ENCODE data around the gene PDILT.
"Not testable (repeated sequence)": the region's sequence is repeated elsewhere in the genome, so short reads cannot be mapped to it uniquely, and the experiment has no call there.

The PDILT gene

GRCh38 chr16:20322696-20323095 lies 81.8 kb downstream of the PDILT start:
- no peak for DNase-seq (ENCODE audit: low read depth)
- H3K4me3 ChIP-seq (ENCODE audit: low read length): no peak overlapping the region
- TF ChIP-seq CTCF (conservative IDR thresholded peaks at IDR 0.05; ENCODE audit: low read depth, low read length): no peak

- TF ChIP-seq CTCF (conservative IDR thresholded peaks at IDR 0.05; ENCODE audit: low read depth, low read length): no peak
- DNase-seq (ENCODE audit: low read depth): no peak
- H3K4me3 ChIP-seq (ENCODE audit: low read length): no peak overlapping the region
These were observed 82.9 kb downstream of the PDILT start for GRCh38 chr16:20321671-20322070.

DNA sequence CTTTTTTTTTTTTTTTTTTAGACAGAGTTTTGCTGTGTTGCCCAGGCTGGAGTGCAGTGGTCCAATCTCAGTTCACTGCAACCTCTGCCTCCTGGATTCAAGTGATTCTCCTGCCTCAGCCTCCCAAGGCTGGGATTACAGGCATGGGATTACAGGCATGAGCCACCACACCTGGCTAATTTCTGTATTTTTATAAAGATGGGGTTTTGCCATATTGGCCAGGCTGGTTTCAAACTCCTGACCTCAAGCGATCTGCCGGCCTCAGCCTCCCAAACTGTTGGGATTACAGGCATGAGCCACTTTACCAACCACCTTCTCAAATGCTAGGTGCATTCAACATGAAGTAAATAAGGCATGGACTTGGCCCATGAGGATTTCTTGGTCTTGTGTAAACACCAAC lies 83.5 kb downstream of the PDILT start:
- H3K4me3 ChIP-seq (ENCODE audit: low read length); DNase-seq (ENCODE audit: low read depth): not testable (repeated sequence)

- no peak overlapping the region for H3K4me3 ChIP-seq (ENCODE audit: low read length)
- DNase-seq (ENCODE audit: low read depth): no peak
- no peak for TF ChIP-seq CTCF (conservative IDR thresholded peaks at IDR 0.05; ENCODE audit: low read depth, low read length)
These were observed 83.9 kb downstream of the PDILT start for GRCh38 chr16:20320592-20320991.

DNA sequence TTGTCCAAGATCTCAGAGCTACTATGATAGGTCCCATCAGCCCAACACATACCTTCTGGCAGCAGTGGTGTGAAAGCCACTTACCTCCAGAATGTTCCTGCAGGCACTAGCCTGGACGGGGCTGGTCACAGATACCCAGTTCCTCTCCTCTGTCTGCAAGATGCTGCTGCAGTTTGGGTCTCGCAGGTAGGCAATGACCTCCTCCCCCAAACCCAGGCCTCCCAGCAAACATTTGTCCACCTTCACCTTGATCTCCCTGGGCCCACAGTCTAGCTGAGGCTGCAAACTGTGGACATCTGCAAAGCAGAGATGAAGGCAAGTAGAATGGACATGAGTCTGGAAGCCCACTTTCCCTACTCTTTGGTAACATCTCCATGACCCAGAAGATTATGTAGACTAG lies 84.4 kb downstream of the PDILT start:
- no peak overlapping the region for H3K4me3 ChIP-seq (ENCODE audit: low read length)
- no peak for DNase-seq (ENCODE audit: low read depth)
- TF ChIP-seq CTCF (conservative IDR thresholded peaks at IDR 0.05; ENCODE audit: low read depth, low read length): no peak

- no peak overlapping the region for H3K4me3 ChIP-seq (ENCODE audit: low read length)
- no peak for TF ChIP-seq CTCF (conservative IDR thresholded peaks at IDR 0.05; ENCODE audit: low read depth, low read length)
- DNase-seq (ENCODE audit: low read depth): no peak
These were observed 85.1 kb downstream of the PDILT start for GRCh38 chr16:20319406-20319805.

DNA sequence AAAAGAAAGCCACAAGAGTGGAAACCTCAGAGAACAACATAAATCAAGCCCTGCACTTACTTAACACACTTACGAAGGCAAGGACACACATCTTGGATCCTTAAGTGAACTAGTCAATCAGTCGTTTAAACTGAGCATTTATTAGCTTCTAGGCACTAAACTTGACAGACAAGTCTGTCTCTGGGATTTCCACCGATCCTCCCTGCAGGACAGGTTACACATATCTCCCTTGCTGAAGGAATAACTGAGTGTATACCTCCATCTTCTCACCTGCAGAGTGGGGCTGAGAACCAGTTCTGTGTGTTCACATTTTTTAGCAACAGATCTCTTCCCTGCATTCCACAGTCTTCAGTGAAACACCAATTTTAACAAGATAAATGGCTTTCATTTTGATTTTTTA lies 86.1 kb downstream of the PDILT start:
- H3K4me3 ChIP-seq (ENCODE audit: low read length): no peak overlapping the region
- TF ChIP-seq CTCF (conservative IDR thresholded peaks at IDR 0.05; ENCODE audit: low read depth, low read length): no peak
- no peak for DNase-seq (ENCODE audit: low read depth)

DNA sequence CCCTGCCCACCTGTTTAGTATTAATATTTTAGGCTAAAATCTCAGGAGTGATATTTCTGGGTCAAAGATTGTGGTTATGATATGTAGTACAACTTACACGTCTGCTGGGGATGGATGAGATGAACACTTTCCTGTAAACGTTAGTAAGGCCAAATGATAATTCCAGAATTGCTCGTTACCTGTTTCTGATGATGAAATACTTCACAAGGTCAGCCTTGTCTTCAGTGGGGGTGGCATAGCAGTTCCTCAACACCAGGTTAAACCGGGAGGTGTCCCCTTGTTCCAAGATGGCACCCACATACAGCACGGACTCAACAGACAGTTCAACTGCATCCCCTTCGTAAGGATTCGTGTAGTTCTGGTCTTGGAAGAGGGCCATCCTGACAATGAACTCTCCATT lies 86.5 kb downstream of the PDILT start:
- TF ChIP-seq CTCF (conservative IDR thresholded peaks at IDR 0.05; ENCODE audit: low read depth, low read length): no peak
- DNase-seq (ENCODE audit: low read depth): no peak

More for the DNA sequence above, 86.5 kb downstream of the PDILT start:
- H3K4me3 ChIP-seq (ENCODE audit: low read length): no peak overlapping the region

Data from retinal pigment epithelial cell (primary cell).